ENCODE measurements around the gene TNFRSF17. TPM values are rescaled to one million over a fixed set of nuclear protein-coding genes. Genes with fewer than 3 reads are reported as not detected.

TNFRSF17 gene
- total RNA-seq, 2 donors from 2014 or later, result not detected

DNA sequence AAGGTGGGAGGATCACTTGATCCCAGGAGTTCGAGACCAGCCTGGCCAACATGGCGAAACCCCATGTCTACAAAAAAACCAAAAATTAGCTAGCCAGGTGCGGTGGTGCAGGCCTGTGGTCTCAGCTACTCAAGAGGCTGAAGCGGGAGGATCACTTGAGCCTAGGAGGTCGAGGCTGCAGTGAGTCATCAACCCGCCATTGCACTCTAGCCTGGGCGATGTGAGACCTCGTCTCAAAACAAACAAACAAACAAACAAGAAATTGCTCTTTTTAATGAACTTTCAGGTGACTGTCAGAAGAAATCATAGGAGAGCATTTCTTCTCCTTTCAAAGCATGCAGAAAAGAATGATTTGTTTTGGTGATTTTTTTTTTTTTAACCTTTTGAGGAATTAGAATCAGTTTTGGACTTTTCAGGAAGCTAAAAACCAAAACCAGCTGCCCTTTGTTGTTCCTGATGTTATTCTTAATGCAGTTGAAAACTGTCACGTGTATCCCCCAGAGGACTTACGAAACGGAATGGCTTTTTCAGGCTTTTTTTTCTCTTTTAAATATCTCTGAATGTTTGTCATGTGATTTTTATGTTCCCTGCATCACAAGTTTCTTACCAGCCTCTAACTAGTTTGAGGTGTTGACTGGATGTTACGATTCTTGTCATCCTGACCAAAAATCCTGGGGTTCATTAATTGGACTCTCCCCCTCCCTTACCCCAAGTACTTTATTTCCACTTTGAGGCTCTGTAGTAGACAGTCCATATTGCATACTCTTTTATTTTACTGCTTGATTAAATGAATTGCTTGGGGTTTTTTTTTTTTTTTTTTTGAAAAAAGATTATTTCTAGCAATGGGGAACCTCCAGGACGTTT lies 45.6 kb downstream of the TNFRSF17 start:
- Mint-ChIP-seq H3K9me3 (no peaks in the 10 kb centered on the region), H3K36me3 (ENCODE audit: low read depth) (no peaks in the 10 kb centered on the region), H3K4me3 (no peak overlapping the region), H3K27ac (no peak overlapping the region), H3K27me3 (ENCODE audit: insufficient read depth) (no peaks in the 10 kb centered on the region), H3K4me1 (no peaks in the 10 kb centered on the region)
- no peaks in the 10 kb centered on the region for H3K4me1 ChIP-seq (ENCODE audit: control insufficient read depth, insufficient read depth, low read length)
- H3K36me3 ChIP-seq (ENCODE audit: control insufficient read depth, insufficient read depth, low read length), result no peaks in the 10 kb centered on the region
- H3K9ac ChIP-seq (ENCODE audit: extremely low read depth, low read length, poor library complexity, severe bottlenecking), result no peak overlapping the region
- H3K9me3 ChIP-seq (ENCODE audit: control insufficient read depth, low read length), result no peaks in the 10 kb centered on the region
- TF ChIP-seq, protein P1, sequence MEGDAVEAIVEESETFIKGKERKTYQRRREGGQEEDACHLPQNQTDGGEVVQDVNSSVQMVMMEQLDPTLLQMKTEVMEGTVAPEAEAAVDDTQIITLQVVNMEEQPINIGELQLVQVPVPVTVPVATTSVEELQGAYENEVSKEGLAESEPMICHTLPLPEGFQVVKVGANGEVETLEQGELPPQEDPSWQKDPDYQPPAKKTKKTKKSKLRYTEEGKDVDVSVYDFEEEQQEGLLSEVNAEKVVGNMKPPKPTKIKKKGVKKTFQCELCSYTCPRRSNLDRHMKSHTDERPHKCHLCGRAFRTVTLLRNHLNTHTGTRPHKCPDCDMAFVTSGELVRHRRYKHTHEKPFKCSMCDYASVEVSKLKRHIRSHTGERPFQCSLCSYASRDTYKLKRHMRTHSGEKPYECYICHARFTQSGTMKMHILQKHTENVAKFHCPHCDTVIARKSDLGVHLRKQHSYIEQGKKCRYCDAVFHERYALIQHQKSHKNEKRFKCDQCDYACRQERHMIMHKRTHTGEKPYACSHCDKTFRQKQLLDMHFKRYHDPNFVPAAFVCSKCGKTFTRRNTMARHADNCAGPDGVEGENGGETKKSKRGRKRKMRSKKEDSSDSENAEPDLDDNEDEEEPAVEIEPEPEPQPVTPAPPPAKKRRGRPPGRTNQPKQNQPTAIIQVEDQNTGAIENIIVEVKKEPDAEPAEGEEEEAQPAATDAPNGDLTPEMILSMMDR (conservative IDR thresholded peaks at IDR 0.05), result no peak
- DNase-seq, result no peak
- no peak overlapping the region for H3K4me3 ChIP-seq (ENCODE audit: low read length)
- H3K27ac ChIP-seq (ENCODE audit: low read depth, low read length), result no peak overlapping the region
- WGBS, 2 experiments (ENCODE audit: insufficient coverage in 1 of 2, insufficient read length in 1 of 2), result 78 to 88% methylated on average over 5 to 13 of the region's 13 CpGs
- no peaks in the 10 kb centered on the region for H3K27me3 ChIP-seq (ENCODE audit: control insufficient read depth, insufficient read depth, low read length, poor library complexity, severe bottlenecking)

DNA sequence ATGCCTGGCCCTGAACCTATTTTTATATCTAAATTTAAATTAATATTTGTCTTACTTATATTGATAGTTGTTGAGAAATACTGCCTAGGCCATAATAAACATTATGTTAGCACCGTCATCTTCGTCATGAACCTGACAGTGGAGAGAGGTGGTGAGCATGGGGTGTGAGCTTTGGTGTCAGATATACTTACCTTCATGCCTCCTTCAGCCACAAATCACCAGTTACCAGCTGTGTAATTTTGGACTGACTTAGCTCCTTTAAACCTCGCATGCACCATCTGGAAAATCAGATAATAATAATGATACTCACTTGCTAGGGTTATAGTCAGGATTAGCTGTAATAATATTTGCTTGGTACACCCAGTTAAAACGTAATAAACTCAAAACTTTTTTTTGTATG lies 46.6 kb downstream of the TNFRSF17 start:
- DNase-seq, result no peak
- H3K9me3 ChIP-seq (ENCODE audit: control insufficient read depth, low read length), result no peaks in the 10 kb centered on the region
- no peaks in the 10 kb centered on the region for H3K4me1 ChIP-seq (ENCODE audit: control insufficient read depth, insufficient read depth, low read length)
- no peak overlapping the region for H3K4me3 ChIP-seq (ENCODE audit: low read length)
- no peak overlapping the region for H3K27ac ChIP-seq (ENCODE audit: low read depth, low read length)
- H3K9ac ChIP-seq (ENCODE audit: extremely low read depth, low read length, poor library complexity, severe bottlenecking), result no peak overlapping the region
- no peaks in the 10 kb centered on the region for H3K9me3 Mint-ChIP-seq
- H3K36me3 ChIP-seq (ENCODE audit: control insufficient read depth, insufficient read depth, low read length), result no peaks in the 10 kb centered on the region
- H3K4me1 Mint-ChIP-seq, result no peaks in the 10 kb centered on the region
- TF ChIP-seq, protein P1 (conservative IDR thresholded peaks at IDR 0.05), result no peak
- no peak overlapping the region for H3K4me3 Mint-ChIP-seq
- WGBS, 2 experiments (ENCODE audit: insufficient coverage in 1 of 2, insufficient read length in 1 of 2), result 100% methylated on average over 2 of the region's 4 CpGs; no CpG with 5 or more reads in 1 of the 2 experiments
- no peak overlapping the region for H3K27ac Mint-ChIP-seq
- no peaks in the 10 kb centered on the region for H3K27me3 Mint-ChIP-seq (ENCODE audit: insufficient read depth)
- H3K36me3 Mint-ChIP-seq (ENCODE audit: low read depth), result no peaks in the 10 kb centered on the region
- H3K27me3 ChIP-seq (ENCODE audit: control insufficient read depth, insufficient read depth, low read length, poor library complexity, severe bottlenecking), result no peaks in the 10 kb centered on the region

GRCh38 chr16:12016291-12016947 lies 51.4 kb downstream of the TNFRSF17 start:
- H3K27ac Mint-ChIP-seq, result no peak overlapping the region

More at GRCh38 chr16:12016291-12016947, 51.4 kb downstream of the TNFRSF17 start:
- no peaks in the 10 kb centered on the region for H3K36me3 Mint-ChIP-seq (ENCODE audit: low read depth)
- no peak overlapping the region for H3K4me3 ChIP-seq (ENCODE audit: low read length)
- DNase-seq, result no peak
- no peaks in the 10 kb centered on the region for H3K9me3 ChIP-seq (ENCODE audit: control insufficient read depth, low read length)
- no peaks in the 10 kb centered on the region for H3K4me1 ChIP-seq (ENCODE audit: control insufficient read depth, insufficient read depth, low read length)
- H3K27me3 Mint-ChIP-seq (ENCODE audit: insufficient read depth), result no peaks in the 10 kb centered on the region
- no peak overlapping the region for H3K4me3 Mint-ChIP-seq
- H3K27ac ChIP-seq (ENCODE audit: low read depth, low read length), result no peak overlapping the region
- H3K4me1 Mint-ChIP-seq, result peaks cover 2% of the 10 kb centered on the region
- WGBS, 2 experiments (ENCODE audit: insufficient coverage in 1 of 2, insufficient read length in 1 of 2), result 88 to 92% methylated on average over 3 of the region's 4 CpGs
- no peak overlapping the region for H3K9ac ChIP-seq (ENCODE audit: extremely low read depth, low read length, poor library complexity, severe bottlenecking)
- H3K27me3 ChIP-seq (ENCODE audit: control insufficient read depth, insufficient read depth, low read length, poor library complexity, severe bottlenecking), result no peaks in the 10 kb centered on the region
- H3K9me3 Mint-ChIP-seq, result no peaks in the 10 kb centered on the region
- TF ChIP-seq, protein P1 (conservative IDR thresholded peaks at IDR 0.05), result no peak
- H3K36me3 ChIP-seq (ENCODE audit: control insufficient read depth, insufficient read depth, low read length), result no peaks in the 10 kb centered on the region
